HG03521 (cell line): ENCODE results near the gene SFXN5.
"Not testable (repeated sequence)": the region's sequence is repeated elsewhere in the genome, so short reads cannot be mapped to it uniquely, and the experiment has no call there.

Source experiments
- ATAC-seq: cut with Tn5 transposase; IDR thresholded peaks from one replicate; pipeline ENCODE4 v1.9.1; 2021; ENCODE audit warnings: mild to moderate bottlenecking, moderate library complexity; ENCODE audit not compliant: unreplicated experiment

The SFXN5 gene

GRCh38 chr2:73071360-73072128, at the start of gene SFXN5:
Gene SFXN5 (minus strand): TSS chr2:73071712. CDS start chr2:73071705, 7 bp downstream.
- peak; percentile 90 for ATAC-seq

GRCh38 chr2:73119611-73120239, 48.2 kb upstream of the SFXN5 start:
- ATAC-seq, result not testable (repeated sequence)

GRCh38 chr2:73117441-73117840, 45.9 kb upstream of the SFXN5 start:
- ATAC-seq, result no peak

GRCh38 chr2:73116182-73116960, 44.9 kb upstream of the SFXN5 start:
- no peak for ATAC-seq

GRCh38 chr2:73114273-73114867, 42.9 kb upstream of the SFXN5 start:
- ATAC-seq, result no peak

GRCh38 chr2:73112913-73113854, 41.7 kb upstream of the SFXN5 start, which contains the start of gene RAB11FIP5:
Gene RAB11FIP5 (minus strand): TSS chr2:73112948. CDS start chr2:73112777, 171 bp downstream.
- peak; percentile 68 for ATAC-seq

GRCh38 chr2:73112026-73112912, 40.8 kb upstream of the SFXN5 start:
- ATAC-seq, result peak; percentile 23

GRCh38 chr2:73111073-73112025, 39.8 kb upstream of the SFXN5 start:
- no peak for ATAC-seq

- ATAC-seq, result no peak
Measured at GRCh38 chr2:73110168-73111072, 38.9 kb upstream of the SFXN5 start.

GRCh38 chr2:73109431-73110167, 38.1 kb upstream of the SFXN5 start:
- no peak for ATAC-seq

- no peak for ATAC-seq
Measured at GRCh38 chr2:73107211-73107926, 35.9 kb upstream of the SFXN5 start.

- ATAC-seq, result no peak
Measured at GRCh38 chr2:73106791-73107190, 35.3 kb upstream of the SFXN5 start.

- ATAC-seq, result no peak
Measured at GRCh38 chr2:73105511-73105971, 34.0 kb upstream of the SFXN5 start.

- no peak for ATAC-seq
Measured at GRCh38 chr2:73104933-73105332, 33.4 kb upstream of the SFXN5 start.

GRCh38 chr2:73103018-73103542, 31.6 kb upstream of the SFXN5 start:
- ATAC-seq, result no peak
